NCI-H1436 treated with DMSO at 0.1 percent for 48 hours (cell line): Measurements from ENCODE around the gene PDE4D.

Experiments
- DNase-seq: peaks from one replicate; lab custom pipeline; 2025; lab: John Stamatoyannopoulos, UW

The PDE4D gene

DNA sequence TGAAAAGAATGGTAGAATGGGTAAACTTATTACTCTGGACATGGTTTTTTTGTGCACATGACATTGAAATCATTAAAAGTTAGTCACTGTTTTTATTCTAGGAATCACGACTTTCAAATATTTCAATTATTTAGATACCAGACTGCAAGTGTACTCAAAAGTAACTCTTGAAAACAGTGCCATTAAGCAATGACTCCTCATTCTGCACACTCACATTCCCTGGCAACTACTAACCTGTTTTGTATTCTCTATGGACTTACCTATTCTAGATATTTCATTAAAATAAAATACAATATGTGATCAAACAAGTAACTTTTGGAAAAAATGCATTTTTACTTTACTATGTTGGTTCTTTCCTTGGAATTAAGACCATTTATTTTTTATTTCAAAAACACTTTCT, 607.0 kb downstream of the PDE4D start:
- no peak for DNase-seq

DNA sequence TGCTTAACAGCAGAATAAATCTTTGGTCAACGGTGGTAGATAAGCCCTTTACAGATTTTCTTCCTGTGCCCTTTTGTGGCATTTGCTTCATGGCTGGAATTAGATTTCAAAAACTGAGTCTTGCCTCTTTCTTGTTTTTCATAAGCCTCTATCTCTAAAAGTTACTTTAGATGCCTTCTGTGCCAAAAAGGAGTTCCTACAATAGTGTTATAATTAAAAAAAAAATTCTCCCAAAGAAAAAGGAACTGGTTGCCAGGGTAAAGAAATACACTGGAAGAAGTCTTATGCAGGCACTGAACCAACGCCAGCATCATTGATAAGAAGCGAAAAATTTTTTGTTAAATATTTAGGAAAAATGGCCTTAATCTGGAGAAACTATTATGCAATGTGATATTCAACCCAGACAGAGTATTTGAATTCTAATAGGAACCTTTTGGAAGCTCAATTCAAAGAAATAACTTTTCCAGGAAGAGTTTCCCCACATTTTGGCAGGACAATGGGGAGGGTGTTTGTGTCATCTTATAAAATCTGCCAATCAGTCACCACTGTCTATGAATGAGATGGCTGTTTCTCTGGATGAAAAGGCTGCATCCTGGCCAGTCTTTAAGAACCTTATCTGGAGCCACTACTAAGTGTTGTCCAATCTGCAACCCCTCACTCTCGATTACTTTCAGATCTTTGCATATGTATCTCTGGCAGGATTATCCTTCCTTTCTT, 608.1 kb downstream of the PDE4D start:
- DNase-seq = no peak

DNA sequence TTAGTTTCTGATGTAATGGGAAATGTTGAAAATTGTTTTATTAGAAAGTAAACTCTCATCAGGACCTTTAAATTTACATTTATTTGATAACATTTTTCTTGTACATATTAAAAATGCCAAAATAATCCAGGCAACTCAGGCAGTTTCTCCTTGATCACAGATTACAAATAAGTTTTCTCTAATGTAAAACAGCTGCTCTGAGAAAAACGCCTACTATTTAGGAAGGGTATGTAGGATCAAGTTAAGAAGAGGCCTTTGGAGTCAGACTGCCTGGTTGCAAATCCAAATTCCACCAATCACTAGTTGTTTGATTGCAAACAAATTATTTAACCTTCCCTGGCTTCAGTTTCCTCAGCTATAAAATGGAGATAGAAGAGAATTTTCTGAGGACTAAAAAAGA, 610.8 kb downstream of the PDE4D start:
- no peak for DNase-seq

DNA sequence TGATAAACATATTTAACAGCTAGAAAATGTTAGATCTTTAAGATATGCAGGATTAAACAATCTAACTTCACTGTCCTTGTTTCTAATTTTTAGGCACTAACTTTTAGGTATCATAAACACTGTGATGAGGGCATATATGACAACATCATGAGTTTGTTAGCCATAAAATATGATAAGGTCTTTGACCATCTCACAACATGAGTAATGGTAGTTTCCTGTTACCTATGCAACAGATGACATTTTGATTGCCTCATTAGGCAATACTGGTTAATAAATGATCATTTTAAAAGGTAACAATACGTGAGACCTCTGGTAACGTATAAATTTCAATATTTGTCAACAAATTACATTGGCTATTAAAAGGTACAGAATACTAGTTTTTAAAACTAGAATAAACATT, 613.5 kb downstream of the PDE4D start:
- no peak for DNase-seq

DNA sequence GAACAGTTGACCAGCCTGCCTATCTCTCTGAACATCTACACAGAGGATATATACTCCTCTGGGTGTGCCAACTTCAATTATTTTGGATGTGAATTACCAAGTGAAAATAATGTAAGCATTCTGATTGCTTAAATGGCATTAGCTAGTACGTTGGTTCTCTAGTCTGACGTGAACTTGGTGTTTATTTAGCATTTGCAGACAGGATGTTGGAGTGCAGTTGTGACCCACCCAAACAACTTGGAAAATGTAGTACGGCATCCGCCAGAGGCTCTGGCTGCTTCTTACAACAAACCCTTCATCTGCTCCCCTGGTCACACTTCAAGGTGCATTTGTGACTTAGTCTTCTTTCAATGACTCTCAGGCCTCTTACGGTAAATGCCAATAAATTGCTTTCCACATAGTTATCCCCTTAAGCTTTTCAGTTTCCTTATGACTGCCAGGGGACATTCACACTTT, 616.6 kb downstream of the PDE4D start:
- no peak for DNase-seq

DNA sequence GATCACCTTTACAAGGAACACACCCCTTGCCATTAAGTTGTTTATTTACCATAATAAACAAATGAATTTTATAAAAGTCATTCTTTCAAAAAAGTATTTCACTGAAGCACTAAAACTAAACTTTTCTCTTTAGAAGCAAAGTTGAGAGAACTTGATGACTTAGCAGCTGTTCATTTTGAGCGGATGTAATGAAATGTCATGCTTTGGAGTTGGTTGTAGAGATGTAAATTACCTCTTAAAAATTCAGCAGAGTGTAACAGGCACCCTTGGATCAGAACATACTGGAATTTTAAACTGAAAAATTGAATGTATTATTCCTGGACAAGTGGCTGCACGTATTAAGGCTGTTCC, 617.2 kb downstream of the PDE4D start:
- no peak for DNase-seq

DNA sequence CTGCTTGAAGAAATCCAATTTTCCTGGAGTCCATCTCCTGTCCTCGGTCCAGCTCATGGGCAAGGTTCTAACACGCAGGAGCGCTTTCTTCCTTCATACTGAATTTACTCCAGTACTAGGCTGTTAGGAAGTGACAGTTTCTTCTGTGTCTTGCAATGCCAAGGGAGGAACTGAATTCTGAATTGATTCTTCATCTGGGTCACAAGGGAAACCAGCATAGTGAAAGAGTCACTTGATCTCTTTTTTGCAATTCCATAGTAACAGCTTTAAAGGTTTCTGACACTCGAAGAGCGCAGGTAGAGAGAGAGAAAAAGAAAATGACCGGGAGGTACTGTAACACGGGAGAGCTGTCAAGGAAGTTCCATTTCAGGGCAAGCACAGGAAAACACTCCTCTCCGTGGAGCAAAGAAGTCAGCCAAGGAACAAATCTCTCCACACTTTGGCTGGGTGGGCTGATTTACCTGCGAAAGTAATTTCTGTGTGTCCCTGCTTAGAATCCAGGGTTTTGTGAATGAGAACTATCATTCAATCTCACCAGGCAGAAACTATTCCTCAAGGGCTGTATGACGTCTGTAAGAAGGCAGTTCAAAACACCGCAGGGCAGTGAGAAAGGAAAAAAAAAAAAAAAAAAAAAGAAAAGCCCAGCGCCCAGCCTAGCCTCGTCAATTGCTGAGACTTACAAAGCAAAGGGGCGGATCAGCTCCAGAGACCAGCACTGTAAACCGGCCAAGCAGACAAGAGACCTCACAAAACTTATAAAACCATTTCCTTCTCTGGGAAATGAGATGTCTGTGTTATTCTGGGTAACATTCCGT, 617.8 kb downstream of the PDE4D start:
- no peak for DNase-seq

DNA sequence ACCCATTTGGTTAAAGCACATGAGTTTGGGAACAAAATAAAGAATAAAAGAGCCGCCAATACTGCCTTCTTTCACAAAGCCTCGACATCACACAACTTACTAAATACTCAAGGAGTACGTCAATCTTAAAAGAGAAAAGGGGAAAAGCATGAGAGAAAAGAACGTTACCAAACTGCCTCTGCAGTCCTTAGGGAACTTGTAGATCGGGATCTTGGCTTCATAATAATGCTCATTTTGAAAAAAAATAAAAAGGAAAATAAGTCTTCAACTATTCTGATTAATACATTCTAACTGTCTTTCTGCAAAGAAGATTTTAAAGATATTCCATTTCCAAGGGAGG, 618.4 kb downstream of the PDE4D start:
- no peak for DNase-seq

DNA sequence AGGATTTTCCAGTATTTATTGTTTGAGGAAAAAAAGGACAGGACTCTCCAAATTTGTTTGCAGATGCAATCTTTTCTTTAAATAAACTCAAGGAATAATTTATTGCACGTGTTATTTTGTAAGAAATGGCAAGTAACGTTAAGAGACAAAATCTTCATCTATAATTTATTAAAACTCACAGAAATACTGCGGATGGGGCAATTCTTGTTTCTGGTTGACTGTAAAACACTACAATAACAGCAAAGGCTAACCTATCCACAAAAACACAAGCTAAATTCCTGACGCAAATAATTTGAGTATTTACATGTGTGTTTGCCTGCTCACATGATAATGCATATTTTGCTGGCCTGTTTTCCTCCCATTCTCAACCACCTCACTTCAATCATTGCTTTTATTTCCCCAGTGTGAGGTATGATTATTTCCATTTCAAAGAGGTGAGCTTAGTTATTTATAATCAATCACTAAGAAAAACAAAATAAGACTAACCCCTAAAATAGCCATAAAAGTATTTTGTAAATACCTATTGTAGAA, 619.4 kb downstream of the PDE4D start:
- DNase-seq = no peak

DNA sequence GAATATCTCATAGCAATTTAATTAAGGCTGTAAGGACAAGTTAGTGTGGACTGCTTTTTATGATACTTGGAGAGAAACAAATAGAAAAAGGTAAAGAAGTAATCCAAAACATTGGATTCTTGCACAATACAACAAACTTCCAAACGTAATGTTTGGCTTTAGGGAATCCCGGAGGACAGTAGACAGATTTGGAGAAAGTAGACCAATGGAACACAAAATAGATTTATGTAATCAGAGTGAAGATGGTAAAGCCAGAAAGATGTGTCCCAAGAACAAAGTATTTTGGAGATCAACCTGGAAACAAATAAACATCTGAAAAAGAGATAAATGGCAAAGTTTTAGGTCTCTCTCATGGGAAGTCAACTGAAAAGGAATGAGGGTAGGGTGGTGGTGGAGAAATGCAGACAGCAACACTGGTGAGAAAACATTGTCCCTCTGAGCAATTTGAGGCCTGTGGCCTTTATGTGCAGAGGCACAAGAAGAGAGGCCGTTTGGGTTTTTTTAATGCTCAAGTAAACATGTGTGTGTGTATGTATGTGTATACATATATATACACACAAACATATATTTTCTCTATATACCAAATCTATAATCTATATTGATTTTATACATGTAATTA, 620.6 kb downstream of the PDE4D start:
- no peak for DNase-seq

DNA sequence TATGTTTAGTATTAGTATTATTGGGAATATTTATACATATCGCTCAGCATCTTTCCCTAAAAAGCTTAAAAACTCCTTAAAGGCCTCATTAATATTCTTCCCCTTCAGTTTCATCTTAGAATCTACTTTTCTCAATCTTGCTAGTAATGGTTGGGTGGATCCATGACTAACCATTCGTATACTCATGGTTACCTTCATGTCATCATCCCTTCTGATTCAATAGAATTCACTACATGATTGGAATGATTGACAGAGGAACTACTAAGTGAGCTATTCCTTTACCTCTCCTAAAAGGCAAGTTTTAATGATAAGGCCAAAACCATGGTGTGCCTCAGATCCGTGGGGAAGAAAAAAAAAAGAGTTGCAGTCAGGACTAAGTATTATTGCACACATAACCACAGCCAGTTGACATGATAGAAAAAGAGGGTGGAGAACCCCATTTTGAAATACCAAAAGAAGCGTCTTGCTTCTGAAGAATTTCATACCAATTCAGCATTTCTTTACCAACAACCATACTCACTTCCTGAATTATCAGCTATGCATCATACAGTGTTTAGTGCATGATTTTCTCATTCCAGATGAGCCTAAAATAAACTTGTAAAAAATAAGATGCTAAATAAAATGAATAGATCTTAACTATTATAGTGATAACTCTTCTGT, 624.6 kb downstream of the PDE4D start:
- no peak for DNase-seq

DNA sequence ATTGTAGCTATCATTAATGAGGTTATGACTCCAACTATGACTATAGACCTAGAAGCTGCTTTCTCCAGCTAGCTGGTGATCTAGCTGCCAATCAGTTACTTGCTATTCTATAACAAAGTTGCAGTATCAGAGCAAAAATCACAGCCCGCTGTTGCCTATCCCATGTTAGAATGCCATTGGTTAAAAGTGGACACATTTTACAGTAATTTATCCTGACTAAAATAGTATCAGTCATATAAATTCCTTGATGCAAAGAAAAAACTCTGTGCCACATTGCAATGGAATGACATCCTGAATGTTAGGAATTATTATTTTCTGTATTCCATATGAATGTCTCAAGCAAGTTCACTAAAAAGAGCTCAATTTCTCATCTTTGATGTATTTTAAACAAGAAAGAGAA, 626.5 kb downstream of the PDE4D start:
- no peak for DNase-seq

DNA sequence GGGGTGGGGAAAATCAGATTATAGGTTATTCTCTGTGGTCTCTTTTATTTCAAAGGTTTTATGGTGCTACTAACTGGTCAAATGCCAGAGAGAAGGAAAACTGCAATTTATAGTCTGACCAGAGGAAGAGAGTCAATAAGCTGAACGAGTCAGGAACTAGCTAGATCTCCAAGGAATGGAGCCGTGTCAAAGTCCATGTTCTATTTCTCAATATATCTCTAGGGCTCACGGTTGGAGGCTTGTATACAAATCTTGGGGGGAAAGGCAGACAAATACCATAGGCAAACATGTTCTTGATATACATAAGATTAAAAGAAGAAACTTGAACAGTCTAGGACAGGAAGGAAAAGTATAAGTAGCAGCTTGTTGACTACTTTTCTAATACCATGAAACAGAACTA, 627.1 kb downstream of the PDE4D start:
- DNase-seq = no peak

DNA sequence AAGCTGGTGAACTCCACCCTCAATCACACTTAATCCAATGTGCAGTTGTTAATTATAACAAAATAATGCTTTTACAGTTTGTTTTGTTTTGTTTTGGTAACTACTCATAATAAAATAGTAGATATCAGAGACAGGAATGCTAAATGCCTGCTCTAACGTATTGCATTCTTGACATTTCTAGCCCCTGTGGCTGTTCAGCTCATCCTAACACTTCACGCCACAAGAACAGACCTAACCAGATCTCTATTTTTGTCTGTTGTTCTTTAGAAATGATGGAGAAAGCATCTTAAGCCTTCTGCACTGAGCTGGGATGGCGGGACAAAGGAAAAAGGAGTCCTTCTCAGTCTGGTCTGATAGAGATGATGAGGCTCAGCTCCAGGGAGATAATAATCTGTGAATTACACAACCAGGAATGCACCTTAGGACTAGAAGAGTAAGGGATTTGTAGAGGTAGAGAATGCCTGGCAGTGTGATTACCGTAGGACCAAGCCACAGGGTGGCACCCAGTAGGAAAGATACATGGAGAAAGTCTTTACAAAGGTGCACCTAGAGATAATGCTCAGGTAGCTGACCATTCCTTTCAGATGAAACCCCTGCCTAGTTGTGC, 628.8 kb downstream of the PDE4D start:
- DNase-seq = no peak

DNA sequence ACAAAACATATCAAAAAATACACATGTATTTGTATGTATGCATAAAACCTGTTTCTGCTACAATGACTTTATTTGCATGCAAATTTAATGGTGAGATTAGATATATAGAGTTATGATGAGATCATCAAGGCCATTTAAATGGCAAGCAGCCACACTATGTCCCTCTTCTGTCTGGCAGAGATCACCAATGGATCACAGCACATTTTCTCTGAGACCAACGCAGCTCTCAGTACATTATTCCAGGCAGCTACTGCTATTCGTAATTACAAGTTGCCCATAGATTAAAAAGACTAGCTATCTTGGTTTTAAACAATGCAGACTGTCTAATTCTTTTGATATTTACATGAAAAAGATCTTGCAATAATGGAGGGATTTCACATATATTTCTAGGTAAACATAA, 629.5 kb downstream of the PDE4D start:
- DNase-seq = no peak

DNA sequence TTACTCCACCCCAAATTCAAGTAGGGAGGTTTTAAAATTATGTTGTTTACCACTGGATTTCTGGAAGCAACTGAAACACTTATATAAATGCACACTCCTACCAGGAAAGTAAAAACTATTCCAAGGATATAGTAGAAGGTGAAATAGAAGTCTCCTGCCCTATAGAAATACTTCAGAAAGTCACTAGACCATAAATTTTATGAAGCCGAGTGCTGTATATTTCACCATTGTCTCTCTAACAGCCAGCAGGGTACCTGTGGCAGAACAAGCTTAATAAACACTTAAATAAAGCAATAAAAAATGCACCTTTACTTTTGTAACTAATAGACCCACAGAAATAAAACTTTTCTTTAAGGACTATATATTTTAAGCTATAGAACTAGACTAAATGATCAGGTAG, 631.6 kb downstream of the PDE4D start:
- DNase-seq = no peak

DNA sequence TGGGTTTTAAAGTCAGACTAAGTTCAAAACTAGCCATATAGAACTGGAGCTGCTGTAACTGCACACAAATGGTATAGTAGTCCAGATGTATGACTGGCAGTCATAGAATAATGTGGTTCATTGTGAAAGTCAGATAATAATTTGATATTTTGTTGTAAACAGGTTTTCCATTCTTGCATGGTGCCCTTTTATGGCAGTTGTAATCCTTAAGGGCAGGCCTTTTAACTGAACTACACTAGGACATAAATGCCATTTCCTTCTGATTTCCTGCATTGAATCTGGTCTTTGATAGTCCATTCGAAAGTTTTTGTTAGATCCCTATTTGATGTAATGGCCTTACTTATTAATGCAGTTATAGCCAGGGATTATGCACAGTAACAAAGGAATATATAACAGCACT, 632.6 kb downstream of the PDE4D start:
- no peak for DNase-seq

DNA sequence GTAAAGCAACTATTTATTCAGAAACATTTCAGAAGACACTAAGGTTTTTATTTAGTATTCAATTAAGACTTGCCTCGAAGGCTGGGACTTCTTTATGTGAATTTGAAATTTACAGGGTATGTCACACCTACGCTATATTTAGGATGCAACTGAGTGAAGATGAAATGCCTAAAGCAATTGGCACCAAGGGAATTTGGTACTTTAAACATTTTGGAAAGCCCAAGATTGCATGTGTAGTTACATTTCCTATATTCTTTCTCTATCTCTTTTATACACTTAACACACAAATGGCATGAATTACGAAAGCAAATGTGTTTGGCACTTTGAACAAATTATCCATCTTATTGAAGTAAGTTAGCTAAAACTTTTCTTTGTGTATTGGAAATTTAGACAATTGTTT, 633.3 kb downstream of the PDE4D start:
- DNase-seq = no peak

DNA sequence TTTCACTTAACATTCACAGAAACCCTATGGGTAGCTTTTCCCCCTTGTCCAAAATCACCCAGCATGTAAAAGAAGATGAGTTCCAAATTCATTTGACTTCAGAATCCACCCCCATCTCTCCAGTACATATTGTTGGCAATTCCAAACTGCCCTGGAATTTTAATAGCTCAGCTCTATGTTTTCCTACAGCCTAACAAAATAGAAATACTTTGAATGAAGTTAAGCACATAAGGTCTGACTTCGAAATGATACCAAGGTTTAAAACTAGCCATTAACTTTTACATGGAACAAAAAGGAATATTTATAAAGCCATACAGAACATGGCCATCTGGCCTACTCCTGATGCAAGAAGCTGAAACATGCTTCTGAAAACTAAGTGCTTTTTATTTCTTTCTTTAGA, 634.3 kb downstream of the PDE4D start:
- no peak for DNase-seq

DNA sequence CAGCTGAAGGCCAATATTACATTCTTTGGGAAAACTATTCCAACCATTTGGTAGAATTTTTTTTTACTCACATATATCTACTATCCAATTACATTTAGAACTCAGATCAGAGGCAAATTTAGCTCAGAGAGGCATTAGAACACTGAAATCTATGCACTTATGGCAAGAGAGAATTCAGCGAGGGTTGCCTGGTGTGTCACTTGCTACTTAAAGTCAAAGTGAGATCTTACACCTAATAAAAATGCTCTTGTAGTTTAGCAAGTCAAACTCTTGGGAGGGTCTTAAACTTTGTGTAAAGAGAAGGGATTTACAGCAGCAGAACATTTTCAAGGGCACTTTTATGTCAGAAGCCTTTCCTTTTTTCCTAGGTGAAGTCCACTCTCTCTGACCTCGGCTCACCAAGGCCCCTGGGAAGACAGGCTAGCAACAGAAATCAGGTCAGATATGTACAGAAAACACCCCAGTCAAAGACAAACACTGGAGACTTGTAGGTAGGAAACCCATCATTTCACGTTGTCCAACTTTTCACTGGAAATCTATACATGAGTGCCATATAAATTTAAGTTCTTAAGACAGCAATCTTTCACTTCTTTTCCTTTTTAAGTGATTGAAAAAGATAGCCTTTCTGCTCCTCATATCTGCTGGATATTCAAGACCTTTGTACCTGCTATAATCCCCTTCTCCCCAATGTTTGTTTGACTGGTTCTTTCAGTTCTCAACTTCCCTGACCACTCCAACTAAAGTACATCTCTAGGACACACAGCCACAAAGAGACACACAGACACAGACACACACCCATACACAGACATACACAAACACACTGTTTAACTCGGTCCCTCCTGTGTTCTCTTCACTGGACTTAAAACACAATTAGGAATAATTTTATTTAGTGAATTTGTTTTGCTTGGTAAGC, 635.8 kb downstream of the PDE4D start:
- no peak for DNase-seq

DNA sequence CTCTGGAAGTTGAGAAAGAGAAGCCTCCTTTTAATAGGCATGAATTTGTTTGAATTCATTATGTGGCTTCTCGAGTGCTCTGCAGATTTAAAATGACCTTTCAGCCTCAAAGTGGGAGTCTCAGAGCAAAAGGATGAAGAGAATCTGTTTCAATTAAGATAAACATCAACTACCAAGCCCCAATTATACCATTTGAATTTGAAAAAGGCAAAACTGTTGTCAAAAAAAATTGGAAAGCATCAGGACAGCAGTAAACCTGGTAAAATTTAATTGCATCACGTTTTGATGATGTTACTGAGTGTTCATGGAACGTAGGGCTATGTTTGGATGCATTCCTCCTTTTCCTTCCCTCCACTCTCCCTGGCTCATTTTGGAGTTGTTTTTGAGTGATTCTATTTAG, 637.2 kb downstream of the PDE4D start:
- DNase-seq = no peak
